Measurements from ENCODE around the gene CC2D1B. TPM values are rescaled to one million over a fixed set of nuclear protein-coding genes. Genes with fewer than 3 reads are reported as not detected.

Gene CC2D1B
- 45.4 TPM for total RNA-seq

DNA sequence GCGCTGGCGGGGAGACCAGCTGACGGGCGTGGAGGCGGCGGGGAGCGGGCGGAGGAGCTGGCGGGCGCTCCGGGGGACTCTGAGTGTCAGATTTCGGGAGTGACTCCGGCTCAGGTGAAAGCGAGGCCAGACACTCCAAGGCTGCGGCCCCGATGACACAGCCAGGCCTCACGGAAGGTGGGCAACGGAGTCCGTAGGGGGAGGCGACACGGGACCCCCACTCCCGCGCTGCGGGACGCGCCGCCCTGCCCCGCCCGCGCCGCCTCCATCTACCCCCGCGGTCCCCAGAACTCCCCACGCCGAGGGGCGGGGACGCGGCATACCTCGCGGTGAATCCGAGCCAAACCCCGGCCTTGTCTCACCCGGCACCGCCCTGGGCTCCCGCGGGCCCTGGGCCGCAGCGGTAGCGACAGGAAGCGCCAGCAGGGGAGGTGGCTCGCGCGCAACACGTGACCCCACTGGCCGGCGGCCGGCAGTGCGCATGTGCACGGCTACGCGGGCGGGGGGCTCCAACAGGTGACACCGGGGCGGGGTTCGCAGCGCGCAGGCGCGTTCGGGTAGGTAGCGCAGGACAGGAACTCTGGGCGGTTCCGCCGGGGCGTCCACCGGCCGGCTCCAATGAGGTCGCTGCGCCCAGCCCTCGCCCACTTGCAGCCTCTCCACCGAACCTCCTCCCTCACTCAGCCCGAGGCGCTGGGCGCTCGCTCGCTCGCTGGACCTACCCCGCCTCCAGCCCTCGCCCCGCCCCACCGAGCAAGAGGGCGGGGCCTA, at the start of gene CC2D1B:
TSS of gene CC2D1B (minus strand) at position 460 of the 771 bp plus-strand sequence. CDS start 1,585 bp downstream, outside the sequence.
- Histone ChIP-seq H3K36me3 (peaks cover 22 to 24% of the 10 kb centered on the region in 2 donors), H3K27ac (peak within 1 kb of the TSS; percentile 92 to 96)
- peak in 1 of 3 experiments; percentile 34 for TF ChIP-seq CTCF (IDR thresholded peaks at IDR 0.05)

DNA sequence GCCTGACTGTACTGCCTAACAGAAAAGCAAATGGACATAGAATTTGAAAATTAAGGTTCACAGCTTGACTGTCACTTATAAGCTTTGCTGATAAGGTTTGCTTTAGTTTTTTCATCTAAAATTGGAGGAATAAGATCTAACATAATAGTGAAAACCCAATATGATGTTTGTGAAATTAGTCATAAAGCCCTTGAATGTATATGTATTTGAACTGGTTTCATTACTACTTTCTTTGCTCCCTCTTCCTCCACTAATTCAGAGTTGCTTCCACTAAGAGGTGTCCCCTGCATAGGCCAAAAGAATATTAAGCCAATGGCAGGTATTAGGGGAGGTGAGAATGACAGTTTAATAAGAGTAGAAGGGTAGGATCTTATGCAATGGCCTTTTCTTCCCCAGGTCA, 48.9 kb upstream of the CC2D1B start:
- intact Hi-C loops (cut with DNase I), result no loop called here
- no peak for DNase-seq (ENCODE audit: low spot score in 2 of 2)
- no peak overlapping the region for H3K4me3 ChIP-seq
- H3K4me1 ChIP-seq, result no peaks in the 10 kb centered on the region
- H3K27ac ChIP-seq, result no peak overlapping the region
- peaks cover 70 to 97% of the 10 kb centered on the region in 2 donors for H3K36me3 ChIP-seq
- no peaks in the 10 kb centered on the region for H3K27me3 ChIP-seq
- no peaks in the 10 kb centered on the region for H3K9me3 ChIP-seq
- TF ChIP-seq CTCF (IDR thresholded peaks at IDR 0.05), result no peak

More for the DNA sequence above, at the start of gene CC2D1B:
- intact Hi-C loops (cut with DNase I), result loop anchor here (1.0 to 10.0 kb wide), 8 partner anchors 38 to 959 kb away; partner anchors contain the start of genes BTF3L4, COA7, CPT2 and ECHDC2
- DNase-seq (ENCODE audit: low spot score in 2 of 2), result peak; percentile 96 to 99
- Histone ChIP-seq H3K27me3 (no peaks in the 10 kb centered on the region), H3K4me1 (peaks cover 2 to 14% of the 10 kb centered on the region in 2 donors), H3K4me3 (peak within 1 kb of the TSS; percentile 90 to 94), H3K9me3 (no peaks in the 10 kb centered on the region)

DNA sequence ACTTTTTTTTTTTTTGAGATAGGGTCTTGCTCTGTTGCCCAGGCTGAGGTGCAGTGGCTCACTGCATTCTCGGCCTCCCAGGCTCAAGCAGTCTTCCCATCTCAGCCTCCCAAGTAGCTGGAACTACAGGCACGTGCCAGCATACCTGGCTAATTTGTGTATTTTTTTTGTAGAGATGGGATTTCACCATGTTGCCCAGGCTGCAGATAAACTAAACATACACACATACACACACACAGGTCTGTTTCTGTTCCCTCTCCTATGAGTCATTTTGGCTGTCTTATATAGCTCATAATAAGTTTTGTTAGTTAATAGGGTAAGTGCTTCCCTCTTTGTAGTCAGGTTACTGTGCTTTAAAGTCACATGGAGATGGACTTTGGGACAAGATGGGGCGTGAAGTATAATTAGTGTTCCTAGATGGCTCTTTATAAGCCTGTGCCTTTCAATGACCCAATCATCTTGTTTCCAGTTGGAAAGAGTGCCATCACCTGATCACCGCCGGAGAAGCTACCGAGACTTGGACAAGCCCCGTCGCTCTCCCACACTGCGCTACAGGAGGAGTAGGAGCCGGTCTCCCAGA, 47.5 kb upstream of the CC2D1B start:
- no peaks in the 10 kb centered on the region for H3K4me1 ChIP-seq
- H3K4me3 ChIP-seq, result no peak overlapping the region
- no peak for TF ChIP-seq CTCF (IDR thresholded peaks at IDR 0.05)
- H3K9me3 ChIP-seq, result no peaks in the 10 kb centered on the region
- H3K27me3 ChIP-seq, result no peaks in the 10 kb centered on the region
- H3K36me3 ChIP-seq, result peaks cover 75 to 98% of the 10 kb centered on the region in 2 donors
- H3K27ac ChIP-seq, result no peak overlapping the region
- intact Hi-C loops (cut with DNase I), result no loop called here
- no peak for DNase-seq (ENCODE audit: low spot score in 2 of 2)

DNA sequence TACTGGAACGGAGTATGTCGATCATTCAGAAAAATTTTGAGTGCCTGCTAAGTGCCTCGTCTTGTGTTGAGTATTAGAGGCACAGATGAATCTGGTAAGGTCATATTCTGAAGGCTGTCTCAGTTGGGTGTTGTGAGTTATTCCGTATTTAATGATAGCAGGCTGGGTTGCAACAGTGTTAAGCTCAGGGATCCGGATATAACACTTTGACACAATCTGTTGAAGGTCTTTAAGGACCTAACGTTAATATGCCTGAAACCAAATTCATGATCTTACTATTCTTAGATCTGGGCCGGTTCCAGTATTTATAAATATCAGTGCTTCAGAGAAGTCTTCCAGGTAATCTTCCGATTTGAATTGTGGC, 39.0 kb upstream of the CC2D1B start:
- Histone ChIP-seq H3K36me3 (peaks cover 17 to 31% of the 10 kb centered on the region in 2 donors), H3K27ac (peak overlapping the region; percentile 85 to 96), H3K27me3 (no peaks in the 10 kb centered on the region), H3K9me3 (no peaks in the 10 kb centered on the region), H3K4me1 (peaks cover 10 to 15% of the 10 kb centered on the region in 2 donors), H3K4me3 (peak overlapping the region; percentile 87 to 91)
- intact Hi-C loops (cut with DNase I), result loop anchor here (1.0 to 10.0 kb wide), 6 partner anchors 39 to 520 kb away; partner anchors contain the start of genes BTF3L4, CC2D1B, COA7 and ECHDC2
- TF ChIP-seq CTCF (IDR thresholded peaks at IDR 0.05), result no peak
- DNase-seq (ENCODE audit: low spot score in 2 of 2), result no peak

GRCh38 chr1:52404116-52404974, 38.3 kb upstream of the CC2D1B start, which contains the start of the genes ORC1 and PRPF38A:
TSS of gene ORC1 (minus strand) at chr1:52404423. CDS start at chr1:52402223, 2,200 bp downstream.
TSS of gene PRPF38A (plus strand) at chr1:52404602. CDS start at chr1:52404750, 148 bp downstream.
- Histone ChIP-seq H3K27ac (peak within 1 kb of the TSS; percentile 85 to 96), H3K36me3 (peaks cover 16 to 25% of the 10 kb centered on the region in 2 donors), H3K4me1 (peaks cover 10 to 15% of the 10 kb centered on the region in 2 donors), H3K4me3 (peak within 1 kb of the TSS; percentile 87 to 91), H3K9me3 (no peaks in the 10 kb centered on the region), H3K27me3 (no peaks in the 10 kb centered on the region)
- TF ChIP-seq CTCF (IDR thresholded peaks at IDR 0.05), result peak; percentile 32 to 59 (median 51)
- intact Hi-C loops (cut with DNase I), result loop anchor here (1.0 to 10.0 kb wide), 6 partner anchors 38 to 520 kb away; partner anchors contain the start of genes BTF3L4, CC2D1B, COA7 and ECHDC2
- peak; percentile 85 to 98 for DNase-seq (ENCODE audit: low spot score in 2 of 2)

All from ascending aorta (tissue), 2 donors.